ENCODE measurements around the gene RTF2.
"Not testable (repeated sequence)": the region's sequence is repeated elsewhere in the genome, so short reads cannot be mapped to it uniquely, and the experiment has no call there.

Gene RTF2

DNA sequence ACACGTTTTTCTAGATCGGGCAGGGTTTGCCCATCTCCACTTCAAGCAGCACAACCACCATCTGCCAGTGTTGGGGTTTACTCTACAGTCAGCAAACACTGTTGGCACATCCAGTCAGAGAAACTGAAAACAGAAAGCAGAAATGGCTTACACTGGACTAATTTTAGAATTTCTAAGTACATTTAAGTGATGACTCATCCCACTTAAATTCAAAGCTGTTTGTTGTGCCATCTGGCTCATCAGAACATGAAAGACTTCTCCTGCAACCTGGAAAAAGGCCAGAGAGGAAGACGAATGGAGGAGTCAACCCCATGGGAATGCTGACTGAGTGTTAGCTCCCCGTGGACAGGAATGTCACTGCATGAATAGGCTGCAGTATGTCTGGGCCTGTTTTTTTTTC, 86.4 kb downstream of the RTF2 start:
- peak; percentile 63 to 66 for ATAC-seq

DNA sequence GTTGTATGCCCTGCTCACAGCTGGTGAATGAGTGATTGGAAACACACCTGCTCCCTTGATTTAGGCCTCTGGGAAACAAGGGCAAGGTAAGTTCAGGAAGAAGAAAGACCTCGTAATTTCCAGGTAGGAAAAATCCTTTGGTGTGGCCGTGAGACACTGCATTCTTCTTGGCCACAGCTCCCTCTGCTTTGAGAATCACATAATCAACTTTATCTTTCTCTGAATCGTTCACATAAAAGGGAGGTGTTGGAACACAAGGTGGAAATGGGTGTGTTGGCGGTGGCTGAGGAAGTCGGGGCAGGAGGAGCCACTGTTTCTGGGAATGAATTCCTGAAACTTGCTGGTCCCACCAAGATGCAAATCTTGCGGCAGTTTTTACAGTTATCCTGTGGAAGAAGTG, 90.5 kb downstream of the RTF2 start:
- ATAC-seq, result no peak

DNA sequence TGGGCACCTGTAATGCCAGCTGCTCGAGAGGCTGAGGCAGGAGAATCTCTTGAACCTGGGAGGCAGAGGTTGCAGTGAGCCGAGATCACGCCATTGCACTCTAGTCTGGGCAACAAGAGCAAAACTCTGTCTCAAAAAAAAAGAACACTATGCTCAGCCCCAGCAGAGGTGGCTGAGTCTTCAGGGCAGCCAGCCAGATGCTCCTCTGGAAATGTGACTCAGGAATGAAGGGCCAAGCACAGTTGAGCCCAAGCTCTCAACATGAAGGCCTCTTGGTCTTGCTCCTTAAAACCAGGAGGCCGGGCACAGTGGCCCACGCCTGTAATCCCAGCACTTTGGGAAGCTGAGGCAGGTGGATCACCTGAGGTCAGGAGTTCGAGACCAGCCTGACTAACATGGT, 96.1 kb downstream of the RTF2 start:
- ATAC-seq, result not testable (repeated sequence)

DNA sequence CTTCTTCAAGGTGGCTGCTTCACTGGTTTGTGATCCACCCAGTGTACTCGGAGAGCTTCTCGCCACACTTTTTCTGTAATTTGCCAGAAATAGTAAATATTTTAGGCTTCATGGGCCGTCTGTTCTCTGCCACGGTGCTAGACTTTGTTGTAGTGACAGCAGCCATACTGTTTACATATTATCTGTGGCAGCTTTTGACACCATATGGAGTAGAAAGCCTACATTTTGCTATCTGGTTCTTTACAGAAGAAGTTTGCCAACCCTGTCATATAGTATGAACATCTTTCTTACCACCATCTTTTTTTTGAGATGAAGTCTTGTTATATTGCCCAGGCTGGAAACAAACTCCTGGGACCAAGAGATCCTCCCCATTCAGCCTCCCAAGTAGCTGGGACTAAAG, 97.1 kb downstream of the RTF2 start:
- ATAC-seq, result no peak

DNA sequence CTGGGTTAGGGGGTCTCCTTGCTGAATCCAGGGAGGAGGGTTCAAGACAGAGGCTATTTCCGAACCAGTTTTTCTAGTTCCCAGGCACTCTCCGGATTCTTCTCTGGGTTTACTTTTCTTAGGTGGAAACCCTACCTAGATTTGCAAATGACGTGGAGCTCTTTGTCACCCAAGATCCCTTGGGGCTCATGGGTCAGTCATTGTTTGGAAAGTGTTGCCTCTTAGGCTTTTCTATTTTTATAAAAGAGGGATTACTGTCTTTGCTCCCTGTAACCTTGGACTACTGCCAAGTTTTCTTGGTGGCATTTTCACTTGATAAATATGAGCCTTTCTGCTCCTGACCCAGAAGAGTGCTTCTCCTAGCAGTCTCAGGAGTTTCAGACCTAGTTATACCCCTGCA, 98.2 kb downstream of the RTF2 start:
- no peak for ATAC-seq
